ENCODE measurements around the gene OR2T27. TPM values are rescaled to one million over a fixed set of nuclear protein-coding genes. Genes with fewer than 3 reads are reported as not detected.

The OR2T27 gene
- total RNA-seq, 2 donors from 2014 or later = not detected

GRCh38 chr1:248613742-248614141, 41.6 kb downstream of the OR2T27 start:
- Histone ChIP-seq H3K27ac (no peak overlapping the region), H3K9me3 (no peaks in the 10 kb centered on the region), H3K36me3 (no peaks in the 10 kb centered on the region), H3K27me3 (no peaks in the 10 kb centered on the region), H3K9ac (ENCODE audit: low read depth in 2 of 2, low read length in 2 of 2) (no peak overlapping the region), H3K4me3 (no peak overlapping the region), H3K4me1 (no peaks in the 10 kb centered on the region)
- DNase-seq = no peak
- TF ChIP-seq CTCF (IDR thresholded peaks at IDR 0.05) = no peak
- intact Hi-C loops (cut with DNase I) = no loop called here

- Histone ChIP-seq H3K27me3 (no peaks in the 10 kb centered on the region), H3K27ac (no peak overlapping the region), H3K4me1 (no peaks in the 10 kb centered on the region), H3K36me3 (no peaks in the 10 kb centered on the region), H3K4me3 (no peak overlapping the region), H3K9ac (ENCODE audit: low read depth in 2 of 2, low read length in 2 of 2) (no peak overlapping the region), H3K9me3 (no peaks in the 10 kb centered on the region)
- no peak for TF ChIP-seq CTCF (IDR thresholded peaks at IDR 0.05)
- DNase-seq = no peak
- intact Hi-C loops (cut with DNase I) = no loop called here
Measured at GRCh38 chr1:248611883-248612414, 43.4 kb downstream of the OR2T27 start.

- TF ChIP-seq CTCF (IDR thresholded peaks at IDR 0.05) = no peak
- H3K9me3 ChIP-seq = no peaks in the 10 kb centered on the region
- H3K27me3 ChIP-seq = no peaks in the 10 kb centered on the region
- DNase-seq = no peak
- H3K4me3 ChIP-seq = no peak overlapping the region
- no peaks in the 10 kb centered on the region for H3K36me3 ChIP-seq
- H3K4me1 ChIP-seq = no peaks in the 10 kb centered on the region
- H3K27ac ChIP-seq = no peak overlapping the region
- H3K9ac ChIP-seq (ENCODE audit: low read depth in 2 of 2, low read length in 2 of 2) = no peak overlapping the region
- intact Hi-C loops (cut with DNase I) = no loop called here
Measured at GRCh38 chr1:248610301-248610700, 45.0 kb downstream of the OR2T27 start.

Other genes with a start within 250 kb of the OR2T27 start
- not detected for gene OR2T2, start 209.9 kb downstream of the OR2T27 start, total RNA-seq
- gene OR2T3, start 182.2 kb downstream of the OR2T27 start, total RNA-seq = not detected
- gene OR2T5, start 166.9 kb downstream of the OR2T27 start, total RNA-seq = not detected
- not detected for gene OR2G6, start 147.5 kb downstream of the OR2T27 start, total RNA-seq
- not detected for gene OR2T29, start 92.8 kb downstream of the OR2T27 start, total RNA-seq
- not detected for gene OR2T34, start 80.8 kb downstream of the OR2T27 start, total RNA-seq
- gene OR2T10, start 57.8 kb downstream of the OR2T27 start, total RNA-seq = not detected
- not detected for gene OR2T11, start 20.4 kb downstream of the OR2T27 start, total RNA-seq
- gene OR2T35, start 10.2 kb downstream of the OR2T27 start, total RNA-seq = not detected
- gene OR14I1, start 47.2 kb upstream of the OR2T27 start, total RNA-seq = not detected
- 100 to 1,000 TPM in 1 of 2 donors, 10 to 100 TPM in 1; 40.8 to 310 TPM for gene LYPD8, start 100.2 kb upstream of the OR2T27 start, total RNA-seq
- gene SH3BP5L, start 170.4 kb upstream of the OR2T27 start, total RNA-seq = 10 to 100 TPM; 24.2 to 30.5 TPM
- gene ZNF672, start 182.7 kb upstream of the OR2T27 start, total RNA-seq = 10 to 100 TPM; 27.8 to 57.4 TPM
- gene ZNF692, start 203.6 kb upstream of the OR2T27 start, total RNA-seq = 10 to 100 TPM; 20.9 to 46.9 TPM

Data from colonic mucosa (tissue), 4 donors.